ENCODE results near the gene EXD3.
"Not testable (repeated sequence)": the region's sequence is repeated elsewhere in the genome, so short reads cannot be mapped to it uniquely, and the experiment has no call there.

EXD3 gene

GRCh38 chr9:137354845-137355760 lies 67.9 kb downstream of the EXD3 start:
- DNase-seq, result no peak

GRCh38 chr9:137354153-137354844 lies 68.7 kb downstream of the EXD3 start:
- DNase-seq, result no peak

DNA sequence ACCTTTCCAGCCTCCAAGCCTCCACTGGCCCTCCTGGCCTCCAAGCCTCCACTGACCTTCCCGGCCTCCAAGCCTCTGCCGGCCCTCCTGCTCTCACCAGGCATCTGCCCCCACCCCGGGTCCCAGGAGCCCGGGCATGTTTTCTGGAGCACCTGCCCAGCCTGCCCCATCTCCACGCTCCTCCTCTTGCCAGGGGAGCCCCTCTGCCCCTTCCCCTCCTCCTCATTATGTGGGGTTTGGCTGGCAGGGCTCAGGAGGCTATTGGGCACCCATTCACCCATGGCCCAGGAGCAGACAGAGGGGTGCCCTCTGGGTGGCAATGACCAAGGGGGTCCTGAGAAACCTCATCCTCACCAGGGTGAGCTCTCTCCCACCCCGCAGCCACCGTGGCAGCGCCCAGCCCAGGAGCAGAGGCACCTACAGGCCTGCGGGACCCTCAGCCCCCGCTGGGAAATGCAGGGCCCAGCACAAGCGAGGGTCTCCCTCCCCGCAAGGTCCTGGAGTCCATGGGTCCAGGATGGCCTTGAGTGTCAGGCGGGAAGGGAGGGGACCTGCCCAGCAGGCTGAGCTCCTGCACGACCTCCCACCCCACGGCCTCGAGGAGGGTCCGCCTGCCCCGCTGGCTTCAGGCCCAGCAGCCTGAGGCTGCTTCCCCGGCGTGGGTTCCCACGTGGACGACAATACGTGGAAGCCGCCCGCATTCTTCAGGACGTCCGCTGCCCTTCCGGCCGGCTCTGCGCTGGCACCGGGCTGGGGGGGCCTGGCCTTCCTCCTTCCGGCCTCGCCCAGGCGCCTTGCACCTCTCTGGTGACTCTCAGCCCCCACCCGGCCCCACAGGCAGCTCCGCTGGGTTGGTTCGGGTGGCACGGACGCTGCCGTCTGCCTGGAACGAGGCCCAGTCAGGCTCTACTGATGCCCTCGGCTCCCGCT lies 69.5 kb downstream of the EXD3 start:
- no peak for DNase-seq

- DNase-seq, result no peak
Measured at GRCh38 chr9:137352511-137353222, 70.3 kb downstream of the EXD3 start.

GRCh38 chr9:137351781-137352501 lies 71.0 kb downstream of the EXD3 start:
- no peak for DNase-seq

DNA sequence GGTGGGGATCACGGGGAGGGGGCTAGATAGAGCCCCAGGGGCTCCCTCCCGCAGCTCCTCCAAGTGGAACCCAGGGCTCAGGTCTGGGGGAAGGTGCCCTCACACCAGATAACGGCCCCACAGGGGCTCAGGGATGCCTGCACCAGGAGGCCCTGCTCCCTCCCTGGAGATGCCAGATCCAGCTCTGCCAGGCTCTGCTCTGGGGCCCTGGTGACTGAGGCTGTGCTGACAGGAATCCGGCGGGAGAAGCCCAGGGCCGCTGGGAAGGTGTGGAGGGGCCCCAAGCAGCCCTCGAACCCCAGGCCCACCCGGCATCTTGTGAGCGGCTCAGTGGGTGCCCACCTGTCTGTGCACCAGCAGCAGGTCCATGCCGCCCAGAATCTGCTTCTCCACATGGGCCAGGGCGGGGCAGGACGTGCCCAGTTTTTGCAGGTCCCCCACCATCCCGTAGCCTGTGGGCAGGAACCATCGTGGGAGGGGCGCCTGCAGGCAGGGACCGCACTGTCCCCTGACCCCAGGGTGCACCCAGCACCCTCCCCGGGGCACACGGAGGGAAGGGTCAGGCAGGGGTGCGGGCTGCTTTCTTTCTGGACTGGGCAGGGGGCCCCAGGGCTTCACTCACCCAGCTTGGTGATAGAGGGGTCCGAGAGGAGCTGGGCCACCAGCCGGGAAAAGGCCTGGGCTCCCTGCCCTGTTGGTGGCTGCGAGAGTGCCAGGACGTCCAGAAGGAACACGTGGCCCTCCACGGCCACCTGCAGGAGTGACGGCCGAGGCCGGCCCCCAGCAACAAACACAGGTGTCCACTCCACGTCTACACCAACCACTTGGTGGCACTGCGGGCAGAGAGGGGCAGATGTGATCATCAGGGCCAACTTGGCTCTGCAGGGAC lies 72.0 kb downstream of the EXD3 start:
- DNase-seq, result no peak

DNA sequence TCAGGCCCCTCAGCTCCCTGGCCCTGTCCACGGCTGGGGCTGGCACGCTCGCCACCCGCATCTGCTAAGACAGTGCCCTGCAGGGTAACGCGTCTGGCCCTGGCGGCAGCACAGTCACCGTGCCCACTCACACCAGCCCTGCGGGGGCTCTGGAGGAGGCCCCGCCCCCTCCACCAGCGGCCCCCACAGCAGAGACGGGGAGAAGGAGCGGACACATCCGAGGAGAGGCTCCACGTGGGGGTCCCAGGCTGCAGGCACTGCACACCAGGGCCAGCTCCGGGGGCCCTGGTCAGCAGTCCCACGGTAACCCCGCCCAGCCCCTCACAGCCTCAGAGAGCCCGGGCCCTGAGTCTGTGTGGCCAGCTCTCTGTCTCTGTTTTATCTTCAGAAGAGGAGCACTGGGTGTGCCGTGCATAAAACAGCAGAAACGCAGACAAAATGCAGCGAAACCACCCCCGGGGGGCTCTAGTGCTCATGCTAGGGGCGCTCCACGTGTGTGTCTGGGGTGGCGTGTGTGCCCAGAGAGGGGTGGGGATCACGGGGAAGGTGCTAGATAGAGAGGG lies 73.4 kb downstream of the EXD3 start:
- DNase-seq, result no peak

DNA sequence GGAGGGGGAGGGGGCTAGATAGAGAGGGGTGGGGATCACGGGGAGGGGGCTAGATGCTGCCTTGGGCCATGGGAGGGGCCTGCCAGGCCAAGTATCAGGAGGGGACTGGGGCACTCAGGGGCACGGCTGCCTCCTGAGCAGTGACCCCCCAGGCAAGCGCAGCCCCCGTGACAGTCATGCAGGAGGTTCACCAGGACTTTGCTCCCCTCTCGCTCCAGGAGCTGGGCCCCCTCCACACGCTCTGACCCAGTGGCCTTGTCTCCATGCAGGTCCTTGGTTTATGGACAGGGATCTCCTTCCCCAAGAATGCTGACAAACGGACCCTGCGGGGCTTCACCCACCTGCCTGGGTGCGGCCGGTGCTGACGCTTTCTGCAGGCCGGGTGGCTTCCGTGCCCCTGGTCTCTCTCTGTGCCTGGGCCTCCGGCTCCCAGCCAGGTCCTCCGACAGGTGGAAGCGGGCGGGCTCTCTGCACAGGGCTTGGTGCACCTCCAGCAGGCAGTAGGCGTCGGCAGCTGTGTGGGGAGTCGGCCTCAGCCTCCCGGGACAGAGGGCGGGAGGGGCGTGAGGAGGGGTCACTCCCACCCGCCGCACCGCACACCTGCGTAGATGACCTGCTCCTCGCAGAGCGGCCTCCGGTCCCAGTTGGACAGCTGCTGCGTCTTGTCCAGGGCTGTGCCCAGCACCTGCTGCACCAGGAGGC lies 74.0 kb downstream of the EXD3 start:
- DNase-seq, result no peak

DNA sequence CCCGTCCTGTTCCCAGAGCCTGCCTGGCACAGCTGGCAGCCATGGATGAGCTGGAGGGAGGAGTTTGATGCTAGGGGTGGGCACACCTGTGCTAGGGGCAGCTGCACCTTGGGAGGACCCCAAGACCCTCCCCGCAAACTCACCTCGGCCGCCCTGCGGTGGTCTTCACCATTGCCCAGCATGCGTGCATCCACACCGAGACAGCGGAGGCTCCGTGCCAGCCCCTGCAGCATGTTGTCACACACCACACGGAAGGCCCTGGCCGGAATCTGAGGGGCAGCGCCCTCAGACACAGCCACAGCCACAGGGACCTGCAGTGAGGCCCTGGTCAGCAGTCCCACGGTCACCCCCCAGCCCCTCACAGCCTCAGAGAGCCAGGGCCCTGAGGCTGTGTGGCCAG lies 75.0 kb downstream of the EXD3 start:
- DNase-seq, result no peak

- DNase-seq, result no peak
Measured at GRCh38 chr9:137342482-137342881, 80.5 kb downstream of the EXD3 start.

GRCh38 chr9:137341227-137341626 lies 81.7 kb downstream of the EXD3 start:
- no peak for DNase-seq

DNA sequence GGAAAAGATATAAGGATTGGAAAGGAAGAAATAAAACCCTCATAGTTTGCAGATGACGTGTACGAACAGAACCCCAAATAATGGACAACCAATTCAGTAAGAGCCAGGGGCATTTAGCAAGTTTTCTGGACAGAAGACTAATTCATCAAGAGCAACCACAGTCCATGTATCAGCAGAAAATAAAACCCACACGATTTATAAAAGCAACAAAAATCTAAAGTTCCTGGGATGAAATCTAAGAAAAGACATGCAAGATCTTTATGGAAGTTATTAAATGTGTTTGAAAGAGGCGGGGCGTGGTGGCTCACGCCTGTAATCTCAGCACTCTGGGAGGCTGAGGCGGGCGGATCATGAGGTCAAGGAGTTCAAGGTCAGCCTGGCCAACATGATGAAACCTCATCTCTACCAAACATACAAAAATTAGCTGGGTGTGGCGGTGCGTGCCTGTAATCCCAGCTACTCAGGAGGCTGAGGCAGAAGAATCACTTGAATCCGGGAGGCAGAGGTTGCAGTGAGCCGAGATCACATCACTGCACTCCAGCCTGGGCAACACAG lies 83.0 kb downstream of the EXD3 start:
- DNase-seq, result not testable (repeated sequence)

GRCh38 chr9:137339045-137339907 lies 83.7 kb downstream of the EXD3 start:
- DNase-seq, result no peak

GRCh38 chr9:137336735-137337134 lies 86.2 kb downstream of the EXD3 start:
- no peak for DNase-seq

GRCh38 chr9:137333016-137333671 lies 89.8 kb downstream of the EXD3 start:
- no peak for DNase-seq

DNA sequence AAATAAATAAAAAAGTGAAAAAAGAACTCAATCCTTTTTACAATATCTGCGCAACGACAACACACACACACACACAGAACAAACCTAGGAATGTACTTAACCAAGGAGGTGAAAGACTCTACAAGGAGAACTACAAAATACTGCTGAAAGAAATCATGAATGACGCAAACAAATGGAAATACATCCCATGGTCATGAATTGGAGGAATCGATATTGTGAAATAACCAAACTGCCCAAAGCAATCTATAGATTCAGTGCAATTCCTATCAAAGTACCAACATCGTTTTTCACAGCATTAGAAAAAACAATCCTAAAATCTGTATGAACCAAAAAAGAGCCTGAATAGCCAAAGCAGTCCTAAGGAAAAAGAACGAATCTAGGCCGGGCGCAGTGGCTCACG lies 91.0 kb downstream of the EXD3 start:
- DNase-seq, result no peak

GRCh38 chr9:137330689-137331088 lies 92.3 kb downstream of the EXD3 start:
- no peak for DNase-seq

DNA sequence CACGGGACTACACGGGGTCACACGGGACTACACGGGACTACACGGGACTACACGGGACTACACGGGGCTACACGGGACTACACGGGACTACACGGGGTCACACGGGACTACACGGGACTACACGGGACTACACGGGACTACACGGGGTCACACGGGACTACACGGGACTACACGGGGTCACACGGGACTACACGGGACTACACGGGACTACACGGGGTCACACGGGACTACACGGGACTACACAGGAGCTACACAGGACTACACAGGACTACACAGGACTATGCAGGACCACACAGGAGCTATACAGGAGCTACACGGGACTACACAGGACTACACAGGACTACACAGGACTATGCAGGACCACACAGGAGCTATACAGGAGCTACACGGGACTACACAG lies 93.4 kb downstream of the EXD3 start:
- not testable (repeated sequence) for DNase-seq

All from stimulated activated naive CD4-positive, alpha-beta T cell treated with Interleukin-2 at 50 U/mL for 16 hours (primary cell).